ENCODE measurements around the gene GRIK1. TPM values are rescaled to one million over a fixed set of nuclear protein-coding genes. Genes with fewer than 3 reads are reported as not detected.

Gene GRIK1
- total RNA-seq, 1 experiment from 2014 or later, result 0.09 TPM

DNA sequence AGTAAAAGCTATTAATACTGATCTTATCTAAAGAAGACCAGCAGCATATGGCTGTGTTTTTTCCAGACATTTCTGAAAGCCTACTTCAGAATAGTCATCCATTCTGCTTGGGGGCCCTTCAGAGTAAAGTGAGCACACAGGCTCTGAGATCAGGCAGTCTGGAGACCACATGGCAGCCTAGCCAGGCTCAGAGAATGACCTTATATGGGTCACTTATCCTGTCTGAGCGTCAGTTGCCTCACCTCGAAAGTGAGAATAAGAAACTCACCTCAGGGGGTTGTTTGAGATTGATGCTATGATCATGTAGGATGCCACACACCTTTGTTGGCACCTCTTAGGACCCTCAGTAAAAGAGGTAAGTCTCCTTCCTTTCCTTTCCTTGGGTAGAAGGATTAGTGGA lies 270.4 kb downstream of the GRIK1 start:
- peaks cover 18% of the 10 kb centered on the region for H3K4me1 Mint-ChIP-seq
- POLR2A ChIA-PET, result no interaction called here
- no peak for DNase-seq (ENCODE audit: low spot score)
- CTCF ChIA-PET, result no interaction called here
- TF ChIP-seq, protein P1, sequence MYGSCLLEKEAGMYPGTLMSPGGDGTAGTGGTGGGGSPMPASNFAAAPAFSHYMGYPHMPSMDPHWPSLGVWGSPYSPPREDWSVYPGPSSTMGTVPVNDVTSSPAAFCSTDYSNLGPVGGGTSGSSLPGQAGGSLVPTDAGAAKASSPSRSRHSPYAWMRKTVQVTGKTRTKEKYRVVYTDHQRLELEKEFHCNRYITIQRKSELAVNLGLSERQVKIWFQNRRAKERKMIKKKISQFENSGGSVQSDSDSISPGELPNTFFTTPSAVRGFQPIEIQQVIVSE (CRISPR knock-in tag; IDR thresholded peaks at IDR 0.05; ENCODE audit: borderline replicate concordance), result no peak
- TF ChIP-seq GRHL2 (CRISPR knock-in tag; IDR thresholded peaks at IDR 0.05; ENCODE audit: insufficient replicate concordance, severe bottlenecking) (no peak), ZNF416 (CRISPR knock-in tag; IDR thresholded peaks at IDR 0.05) (no peak)
- TF ChIP-seq, protein P2, sequence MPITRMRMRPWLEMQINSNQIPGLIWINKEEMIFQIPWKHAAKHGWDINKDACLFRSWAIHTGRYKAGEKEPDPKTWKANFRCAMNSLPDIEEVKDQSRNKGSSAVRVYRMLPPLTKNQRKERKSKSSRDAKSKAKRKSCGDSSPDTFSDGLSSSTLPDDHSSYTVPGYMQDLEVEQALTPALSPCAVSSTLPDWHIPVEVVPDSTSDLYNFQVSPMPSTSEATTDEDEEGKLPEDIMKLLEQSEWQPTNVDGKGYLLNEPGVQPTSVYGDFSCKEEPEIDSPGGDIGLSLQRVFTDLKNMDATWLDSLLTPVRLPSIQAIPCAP (CRISPR knock-in tag; IDR thresholded peaks at IDR 0.05), result no peak
- TF ChIP-seq, protein P3, sequence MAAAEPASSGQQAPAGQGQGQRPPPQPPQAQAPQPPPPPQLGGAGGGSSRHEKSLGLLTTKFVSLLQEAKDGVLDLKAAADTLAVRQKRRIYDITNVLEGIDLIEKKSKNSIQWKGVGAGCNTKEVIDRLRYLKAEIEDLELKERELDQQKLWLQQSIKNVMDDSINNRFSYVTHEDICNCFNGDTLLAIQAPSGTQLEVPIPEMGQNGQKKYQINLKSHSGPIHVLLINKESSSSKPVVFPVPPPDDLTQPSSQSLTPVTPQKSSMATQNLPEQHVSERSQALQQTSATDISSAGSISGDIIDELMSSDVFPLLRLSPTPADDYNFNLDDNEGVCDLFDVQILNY (CRISPR knock-in tag; IDR thresholded peaks at IDR 0.05), result no peak
- H3K27me3 Mint-ChIP-seq (ENCODE audit: low read depth), result no peaks in the 10 kb centered on the region
- peaks cover 7% of the 10 kb centered on the region for H3K9me3 Mint-ChIP-seq
- H3K36me3 Mint-ChIP-seq, result no peaks in the 10 kb centered on the region
- H3K4me3 Mint-ChIP-seq, result no peak overlapping the region
- no peak overlapping the region for H3K27ac Mint-ChIP-seq
- no peak for ATAC-seq

DNA sequence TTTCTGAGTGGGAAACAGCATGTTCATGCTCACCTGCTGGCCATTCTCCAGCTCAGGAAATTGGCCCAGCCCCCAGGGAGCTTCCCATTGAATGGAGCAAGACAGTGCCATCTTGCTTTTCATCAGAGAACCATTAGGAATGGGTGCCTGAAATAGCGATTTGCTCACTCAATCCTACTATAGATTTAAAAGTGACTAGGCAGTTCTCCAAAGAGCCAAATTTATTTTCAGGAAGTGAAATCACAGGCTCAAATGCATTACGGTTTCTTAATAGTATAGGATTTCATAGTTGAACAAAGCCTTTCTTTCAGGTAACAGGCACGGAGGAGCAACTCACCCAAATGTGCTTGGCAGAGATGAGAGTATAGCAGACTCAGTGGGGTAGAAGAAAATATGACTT lies 272.1 kb downstream of the GRIK1 start:
- peak; percentile 36; the same call in 1 of the 2 replicates for ATAC-seq
- no peaks in the 10 kb centered on the region for H3K27me3 Mint-ChIP-seq (ENCODE audit: low read depth)
- H3K27ac Mint-ChIP-seq, result no peak overlapping the region
- POLR2A ChIA-PET, result interaction anchor here (0.6 kb wide), 1 partner anchor 11 kb away, joined by 3 read pairs; no protein-coding TSS in a partner anchor
- CTCF ChIA-PET, result no interaction called here
- H3K4me3 Mint-ChIP-seq, result no peak overlapping the region
- no peak for DNase-seq (ENCODE audit: low spot score)
- H3K36me3 Mint-ChIP-seq, result no peaks in the 10 kb centered on the region
- H3K9me3 Mint-ChIP-seq, result peaks cover 7% of the 10 kb centered on the region
- H3K4me1 Mint-ChIP-seq, result peaks cover 24% of the 10 kb centered on the region
- no peak for TF ChIP-seq ELF4 (CRISPR knock-in tag; IDR thresholded peaks at IDR 0.05; ENCODE audit: low read depth)
- no peak for TF ChIP-seq AFF4 (CRISPR knock-in tag; IDR thresholded peaks at IDR 0.05; ENCODE audit: borderline replicate concordance)
- TF ChIP-seq, protein P4, sequence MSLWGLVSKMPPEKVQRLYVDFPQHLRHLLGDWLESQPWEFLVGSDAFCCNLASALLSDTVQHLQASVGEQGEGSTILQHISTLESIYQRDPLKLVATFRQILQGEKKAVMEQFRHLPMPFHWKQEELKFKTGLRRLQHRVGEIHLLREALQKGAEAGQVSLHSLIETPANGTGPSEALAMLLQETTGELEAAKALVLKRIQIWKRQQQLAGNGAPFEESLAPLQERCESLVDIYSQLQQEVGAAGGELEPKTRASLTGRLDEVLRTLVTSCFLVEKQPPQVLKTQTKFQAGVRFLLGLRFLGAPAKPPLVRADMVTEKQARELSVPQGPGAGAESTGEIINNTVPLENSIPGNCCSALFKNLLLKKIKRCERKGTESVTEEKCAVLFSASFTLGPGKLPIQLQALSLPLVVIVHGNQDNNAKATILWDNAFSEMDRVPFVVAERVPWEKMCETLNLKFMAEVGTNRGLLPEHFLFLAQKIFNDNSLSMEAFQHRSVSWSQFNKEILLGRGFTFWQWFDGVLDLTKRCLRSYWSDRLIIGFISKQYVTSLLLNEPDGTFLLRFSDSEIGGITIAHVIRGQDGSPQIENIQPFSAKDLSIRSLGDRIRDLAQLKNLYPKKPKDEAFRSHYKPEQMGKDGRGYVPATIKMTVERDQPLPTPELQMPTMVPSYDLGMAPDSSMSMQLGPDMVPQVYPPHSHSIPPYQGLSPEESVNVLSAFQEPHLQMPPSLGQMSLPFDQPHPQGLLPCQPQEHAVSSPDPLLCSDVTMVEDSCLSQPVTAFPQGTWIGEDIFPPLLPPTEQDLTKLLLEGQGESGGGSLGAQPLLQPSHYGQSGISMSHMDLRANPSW (CRISPR knock-in tag; conservative IDR thresholded peaks at IDR 0.05; ENCODE audit: low read depth), result no peak
- TF ChIP-seq ZNF317 (CRISPR knock-in tag; IDR thresholded peaks at IDR 0.05; ENCODE audit: borderline replicate concordance, low read depth), result no peak
- TF ChIP-seq, protein P3 (CRISPR knock-in tag; IDR thresholded peaks at IDR 0.05), result no peak
- TF ChIP-seq ZBTB21 (CRISPR knock-in tag; IDR thresholded peaks at IDR 0.05; ENCODE audit: borderline replicate concordance), result no peak
- TF ChIP-seq NR3C1 (CRISPR knock-in tag; conservative IDR thresholded peaks at IDR 0.05; ENCODE audit: low read depth), result no peak
- TF ChIP-seq, protein P5, sequence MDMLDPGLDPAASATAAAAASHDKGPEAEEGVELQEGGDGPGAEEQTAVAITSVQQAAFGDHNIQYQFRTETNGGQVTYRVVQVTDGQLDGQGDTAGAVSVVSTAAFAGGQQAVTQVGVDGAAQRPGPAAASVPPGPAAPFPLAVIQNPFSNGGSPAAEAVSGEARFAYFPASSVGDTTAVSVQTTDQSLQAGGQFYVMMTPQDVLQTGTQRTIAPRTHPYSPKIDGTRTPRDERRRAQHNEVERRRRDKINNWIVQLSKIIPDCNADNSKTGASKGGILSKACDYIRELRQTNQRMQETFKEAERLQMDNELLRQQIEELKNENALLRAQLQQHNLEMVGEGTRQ (CRISPR knock-in tag; IDR thresholded peaks at IDR 0.05), result no peak
- TF ChIP-seq ATF3 (CRISPR knock-in tag; conservative IDR thresholded peaks at IDR 0.05), result no peak
- TF ChIP-seq, protein P1 (CRISPR knock-in tag; IDR thresholded peaks at IDR 0.05; ENCODE audit: borderline replicate concordance), result no peak
- TF ChIP-seq JUN (CRISPR knock-in tag; IDR thresholded peaks at IDR 0.05), result no peak
- no peak for TF ChIP-seq GABPB1 (CRISPR knock-in tag; IDR thresholded peaks at IDR 0.05)
- no peak for TF ChIP-seq NR2C2 (CRISPR knock-in tag; IDR thresholded peaks at IDR 0.05)
- TF ChIP-seq, protein P6, sequence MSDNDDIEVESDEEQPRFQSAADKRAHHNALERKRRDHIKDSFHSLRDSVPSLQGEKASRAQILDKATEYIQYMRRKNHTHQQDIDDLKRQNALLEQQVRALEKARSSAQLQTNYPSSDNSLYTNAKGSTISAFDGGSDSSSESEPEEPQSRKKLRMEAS (CRISPR knock-in tag; IDR thresholded peaks at IDR 0.05), result no peak
- TF ChIP-seq MYBL2 (CRISPR knock-in tag; IDR thresholded peaks at IDR 0.05), result no peak
- TF ChIP-seq, protein P7, sequence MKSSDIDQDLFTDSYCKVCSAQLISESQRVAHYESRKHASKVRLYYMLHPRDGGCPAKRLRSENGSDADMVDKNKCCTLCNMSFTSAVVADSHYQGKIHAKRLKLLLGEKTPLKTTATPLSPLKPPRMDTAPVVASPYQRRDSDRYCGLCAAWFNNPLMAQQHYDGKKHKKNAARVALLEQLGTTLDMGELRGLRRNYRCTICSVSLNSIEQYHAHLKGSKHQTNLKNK (CRISPR knock-in tag; IDR thresholded peaks at IDR 0.05), result no peak
- TF ChIP-seq, protein P8, sequence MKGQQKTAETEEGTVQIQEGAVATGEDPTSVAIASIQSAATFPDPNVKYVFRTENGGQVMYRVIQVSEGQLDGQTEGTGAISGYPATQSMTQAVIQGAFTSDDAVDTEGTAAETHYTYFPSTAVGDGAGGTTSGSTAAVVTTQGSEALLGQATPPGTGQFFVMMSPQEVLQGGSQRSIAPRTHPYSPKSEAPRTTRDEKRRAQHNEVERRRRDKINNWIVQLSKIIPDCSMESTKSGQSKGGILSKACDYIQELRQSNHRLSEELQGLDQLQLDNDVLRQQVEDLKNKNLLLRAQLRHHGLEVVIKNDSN (CRISPR knock-in tag; IDR thresholded peaks at IDR 0.05), result no peak
